Osteoblast (primary cell): ENCODE data around the gene GSTP1. TPM values are rescaled to one million over a fixed set of nuclear protein-coding genes. Genes with fewer than 3 reads are reported as not detected.

ENCODE experiments used
- DNase-seq: peaks from one replicate; pipeline ENCODE4 v3.0.0; 2011; ENCODE audit warnings: low spot score, mixed read lengths; ENCODE audit not compliant: insufficient read length; ENCODE audit errors: missing footprints
- H2AFZ ChIP-seq: 2 replicates; pipeline ENCODE4 v1.6.0; 2011; ENCODE audit warnings: mild to moderate bottlenecking, low read length
- H3K27ac ChIP-seq: 2 replicates; pipeline ENCODE4 v1.5.1; 2011; ENCODE audit warnings: mild to moderate bottlenecking, low read depth, low read length, moderate library complexity
- H3K27me3 ChIP-seq: 2 replicates; pipeline ENCODE4 v1.6.0; 2012; ENCODE audit warnings: mild to moderate bottlenecking, control low read depth, inconsistent platforms, low read length, moderate library complexity; ENCODE audit not compliant: insufficient read depth
- H3K36me3 ChIP-seq: 2 replicates; pipeline ENCODE4 v1.5.1; 2011; ENCODE audit warnings: mild to moderate bottlenecking, low read length, control low read depth, moderate library complexity; ENCODE audit not compliant: insufficient read depth
- H3K4me1 ChIP-seq: 2 replicates; pipeline ENCODE4 v1.5.1; 2011; ENCODE audit warnings: mild to moderate bottlenecking, low read length, control low read depth, moderate library complexity; ENCODE audit not compliant: insufficient read depth
- H3K4me2 ChIP-seq: 2 replicates; pipeline ENCODE4 v1.6.0; 2011; ENCODE audit warnings: mild to moderate bottlenecking, low read length; ENCODE audit not compliant: insufficient read depth
- H3K4me3 ChIP-seq: fragments of 200-600 bp; sonication (generic); 3 replicates; pipeline ENCODE4 v1.5.1; 2012; ENCODE audit warnings: mild to moderate bottlenecking, low read length, inconsistent platforms; ENCODE audit not compliant: insufficient read depth
- H3K79me2 ChIP-seq: 2 replicates; pipeline ENCODE4 v1.6.0; 2012; ENCODE audit warnings: mild to moderate bottlenecking, low read length, control low read depth, inconsistent platforms; ENCODE audit not compliant: insufficient read depth
- H3K9me3 ChIP-seq: 2 replicates; pipeline ENCODE4 v1.5.1; 2011; ENCODE audit warnings: low read depth, low read length, control low read depth
- H4K20me1 ChIP-seq: 2 replicates; pipeline ENCODE4 v1.6.0; 2012; ENCODE audit warnings: mild to moderate bottlenecking, low read length, control low read depth; ENCODE audit not compliant: insufficient read depth
- CTCF ChIP-seq: IDR thresholded peaks from 2 replicates; pipeline ENCODE4 v1.5.1; 2011; ENCODE audit warnings: mild to moderate bottlenecking, low read depth, low read length, moderate library complexity; ENCODE audit errors: extremely low read depth
- total RNA-seq: library from RNA; depleted of rRNA; stranded (reverse); fragments of >200 nt; gene quantifications from 2 replicates; pipeline ENCODE4 v1.2.3, GENCODE V29; 2012

Gene GSTP1
- total RNA-seq, 1 donor, result 465 TPM

GRCh38 chr11:67613960-67614715 is 30.5 kb downstream of the GSTP1 start:
- TF ChIP-seq CTCF, result peak; percentile 66
- H3K27ac ChIP-seq, result peak overlapping the region; percentile 20
- H3K9me3 ChIP-seq, result no peaks in the 10 kb centered on the region
- peak overlapping the region; percentile 88 for H2AFZ ChIP-seq
- no peaks in the 10 kb centered on the region for H4K20me1 ChIP-seq
- H3K27me3 ChIP-seq, result peaks cover 29% of the 10 kb centered on the region
- peak; percentile 95 for DNase-seq
- H3K4me2 ChIP-seq, result peak overlapping the region; percentile 85
- H3K4me3 ChIP-seq, result peak overlapping the region; percentile 67
- peaks cover 7% of the 10 kb centered on the region for H3K4me1 ChIP-seq
- peaks cover 16% of the 10 kb centered on the region for H3K36me3 ChIP-seq
- H3K79me2 ChIP-seq, result no peaks in the 10 kb centered on the region

- peak; percentile 87 for DNase-seq
- Histone ChIP-seq H3K9me3 (no peaks in the 10 kb centered on the region), H3K36me3 (peaks cover 7% of the 10 kb centered on the region), H3K4me2 (no peak overlapping the region), H3K27ac (no peak overlapping the region), H3K4me1 (peaks cover 7% of the 10 kb centered on the region), H4K20me1 (no peaks in the 10 kb centered on the region), H3K79me2 (no peaks in the 10 kb centered on the region), H3K4me3 (no peak overlapping the region), H2AFZ (no peak overlapping the region), H3K27me3 (peaks cover 29% of the 10 kb centered on the region)
- TF ChIP-seq CTCF, result peak; percentile 61
Measured at GRCh38 chr11:67614730-67615714, 31.4 kb downstream of the GSTP1 start.

GRCh38 chr11:67615728-67616430 is 32.3 kb downstream of the GSTP1 start:
- no peaks in the 10 kb centered on the region for H3K79me2 ChIP-seq

More at GRCh38 chr11:67615728-67616430, 32.3 kb downstream of the GSTP1 start:
- H3K9me3 ChIP-seq, result no peaks in the 10 kb centered on the region
- peak; percentile 73 for DNase-seq
- peaks cover 29% of the 10 kb centered on the region for H3K27me3 ChIP-seq
- TF ChIP-seq CTCF, result no peak
- H3K36me3 ChIP-seq, result peaks cover under 1% of the 10 kb centered on the region
- no peak overlapping the region for H3K27ac ChIP-seq
- no peak overlapping the region for H2AFZ ChIP-seq
- no peak overlapping the region for H3K4me3 ChIP-seq
- H3K4me1 ChIP-seq, result peaks cover 7% of the 10 kb centered on the region
- H3K4me2 ChIP-seq, result no peak overlapping the region
- no peaks in the 10 kb centered on the region for H4K20me1 ChIP-seq
